Heart right ventricle (tissue), 16 donors: ENCODE data around the gene DNAJB9. TPM values are rescaled to one million over a fixed set of nuclear protein-coding genes. Genes with fewer than 3 reads are reported as not detected.

Experiments used
- ATAC-seq, 8 donors: fragments of 200-7000 bp; cut with Tn5 transposase; one replicate each; pipeline ENCODE4 v1.9.1; 2020; ENCODE audit warnings: mild to moderate bottlenecking in 8 of 8, moderate library complexity in 8 of 8, moderate number of reproducible peaks in 1 of 8
- DNase-seq, 2 donors: peaks; one replicate each; pipeline ENCODE4 v3.0.0-alpha.2; 2020
- H3K27ac ChIP-seq, 10 donors: fragments of 200-600 bp; sonication (generic) in 2 of 10; one replicate each; pipeline versions ENCODE4 v1.5.0 to v1.8.0; 2020 to 2022; ENCODE audit warnings: mild to moderate bottlenecking in 3 of 10
- H3K27me3 ChIP-seq, 7 donors: fragments of 200-600 bp; one replicate each; pipeline ENCODE4 v1.8.0; 2021 to 2022; ENCODE audit warnings: mild to moderate bottlenecking in 2 of 7
- H3K36me3 ChIP-seq, 9 donors: fragments of 200-600 bp; sonication (generic) in 1 of 9; one replicate each; pipeline versions ENCODE4 v1.5.0 to v1.8.0; 2020 to 2022; ENCODE audit warnings: mild to moderate bottlenecking in 2 of 9
- H3K4me1 ChIP-seq, 9 donors: fragments of 200-600 bp; sonication (generic) in 1 of 9; one replicate each; pipeline versions ENCODE4 v1.5.0 to v1.8.0; 2020 to 2022; ENCODE audit warnings: mild to moderate bottlenecking in 4 of 9
- H3K4me3 ChIP-seq, 10 donors: fragments of 200-600 bp; sonication (generic) in 2 of 10; one replicate each; pipeline versions ENCODE4 v1.5.0 to v1.8.0; 2020 to 2022; ENCODE audit warnings: mild to moderate bottlenecking in 7 of 10, moderate library complexity in 2 of 10
- H3K9me3 ChIP-seq, 11 donors: fragments of 200-600 bp in 10 of 11; sonication (generic) in 2 of 11; one replicate each; pipeline versions ENCODE4 v1.5.0 to v1.8.0; 2013 to 2022; ENCODE audit warnings: mild to moderate bottlenecking in 2 of 11, control low read depth in 1 of 11, moderate library complexity in 1 of 11
- CTCF ChIP-seq, 9 donors: fragments of 200-600 bp; sonication (generic) in 2 of 9; IDR thresholded peaks; one replicate each; pipeline versions ENCODE4 v1.5.0 to v1.8.0; 2021 to 2022; ENCODE audit warnings: antibody characterized with exemption in 9 of 9, mild to moderate bottlenecking in 5 of 9, moderate library complexity in 1 of 9
- WGBS, 2 donors: extraction: QIAGEN DNeasy Blood & Tissue Kit; methylation state at CpG; one replicate each; pipeline ENCODE4 v1.1.7; 2013; ENCODE audit warnings: inconsistent platforms in 1 of 2; 5-methylcytosine and 5-hydroxymethylcytosine counted together
- intact Hi-C, 10 donors: fragments of 100-400 bp; cut with DNase I; formaldehyde crosslinking; loops; one replicate each; pipeline versions ENCODE4 v1.11.1 to v1.14.2; 2022
- polyA plus RNA-seq, 2 donors: library from polyadenylated mRNA; stranded (reverse); fragments of 200-250 nt; gene quantifications; one replicate each; pipeline ENCODE4 v1.2.3, GENCODE V29; 2013
- total RNA-seq, 10 donors: library from RNA; stranded (reverse); fragmentation: NEBNext Ultra II Directional in 3 of 10; extraction: Animal tissue kit (Norgen Biotek cat#: 25700) in 3 of 10; gene quantifications; one replicate each; pipeline versions ENCODE4 v1.2.1 to v1.2.4, GENCODE V29; 2021 to 2023
- donor health status: Arrhythmogenic right ventricular cardiomyopathy.
- donor health status: ischemic (EF 13 %, LVEDD 7.1; RV severe dilation, severe dysfunction).
- donor health status: healthy with polysubstance abuse.
- donor health status: DM: no; HTN: yes; CAD: no.
- donor health status: DM: no; HTN: no; CAD: no.
- donor health status: ischemic (EF 25% LVEDD 6.9; RV normal size, moderate dysfunction).
- donor health status: ischemic (EF 25% LVEDD 5.7; RV mildly dilated, moderate dysfunction).
- donor health status: healthy.
- donor health status: DM: yes; HTN: yes; CAD: no.
- donor health status: Ischemic cardiomyopathy.
- donor health status: ischemic (EF 35%, LVEDD 5.7; RV mildly dilated, moderate dysfunction).
- donor health status: nonischemic (EF 11% LVEDD 7.7; RV severe dilation, severe dysfunction).
- donor health status: DM: yes; HTN: yes; CAD: no.
- donor health status: PGD.
- donor health status: ischemic (EF 29% LVEDD 5.4; RV normal size, mild dysfunction).
- donor health status: nonischemic (EF 23%, LVEDD 6.1; RV moderate dilation, normal function).

Gene DNAJB9
- total and polyA plus RNA-seq, 12 donors: 10.1 to 59.1 (median 45.4) TPM

- intact Hi-C loops: loop anchor here in 8 of 10 donors (1.0 to 5.0 kb wide), 4 partner anchors 41 to 46 kb away; partner anchors contain the start of genes DNAJB9 (in 7 of the 8) and THAP5 (in 7 of the 8)
- peak in 2 of 9 donors; percentile 13 to 16 for TF ChIP-seq CTCF (IDR thresholded peaks at IDR 0.05)
Measured at GRCh38 chr7:108525985-108526767, 43.5 kb upstream of the DNAJB9 start, which contains the start of gene PNPLA8. Gene PNPLA8 (minus strand): TSS chr7:108526135. CDS start chr7:108515491, 10,644 bp downstream.

GRCh38 chr7:108526768-108527017, 43.0 kb upstream of the DNAJB9 start:
- Histone ChIP-seq H3K4me3 (peak overlapping the region; percentile 11 to 80 (median 74)), H3K27ac (peak overlapping the region; percentile 78 to 99 (median 96)), H3K36me3 (no peaks in the 10 kb centered on the region), H3K27me3 (no peaks in the 10 kb centered on the region), H3K4me1 (peaks cover 7 to 41% (median 31%) of the 10 kb centered on the region in 9 donors), H3K9me3 (no peaks in the 10 kb centered on the region)
- ATAC-seq (no peak), DNase-seq (no peak)
- WGBS, 2 donors: 5 to 8% methylated on average over 3 of the region's 3 CpGs
- intact Hi-C loops: loop anchor here in 8 of 10 donors (1.0 to 5.0 kb wide), 4 partner anchors 41 to 46 kb away; partner anchors contain the start of genes DNAJB9 (in 7 of the 8) and THAP5 (in 7 of the 8)
- no peak for TF ChIP-seq CTCF (IDR thresholded peaks at IDR 0.05)

More at GRCh38 chr7:108525985-108526767, 43.5 kb upstream of the DNAJB9 start, which contains the start of gene PNPLA8:
- DNase-seq (peak; percentile 100), ATAC-seq (peak; percentile 95 to 98 (median 96))
- H3K4me3 ChIP-seq: peak within 1 kb of the TSS; percentile 62 to 80 (median 77)
- no peaks in the 10 kb centered on the region for H3K27me3 ChIP-seq
- peak within 1 kb of the TSS; percentile 85 to 99 (median 96) for H3K27ac ChIP-seq
- H3K4me1 ChIP-seq: peaks cover 7 to 46% (median 32%) of the 10 kb centered on the region in 9 donors
- H3K9me3 ChIP-seq: no peaks in the 10 kb centered on the region
- H3K36me3 ChIP-seq: no peaks in the 10 kb centered on the region
- 0 to 1% methylated on average over 64 of the region's 64 CpGs for WGBS, 2 donors

GRCh38 chr7:108528183-108528712, 41.4 kb upstream of the DNAJB9 start:
- no peak overlapping the region for H3K4me3 ChIP-seq
- WGBS, 2 donors: 96 to 97% methylated on average over 6 of the region's 6 CpGs
- intact Hi-C loops: loop anchor here in 3 of 10 donors (5.0 kb wide), 2 partner anchors 39 to 44 kb away; partner anchors contain the start of genes DNAJB9 (in 2 of the 3) and THAP5 (in 2 of the 3)
- no peak for TF ChIP-seq CTCF (IDR thresholded peaks at IDR 0.05)
- H3K27ac ChIP-seq: no peak overlapping the region
- DNase-seq (no peak), ATAC-seq (no peak)
- no peaks in the 10 kb centered on the region for H3K27me3 ChIP-seq
- H3K4me1 ChIP-seq: peaks cover 7 to 27% (median 24%) of the 10 kb centered on the region in 9 donors
- no peaks in the 10 kb centered on the region for H3K9me3 ChIP-seq
- H3K36me3 ChIP-seq: no peaks in the 10 kb centered on the region

GRCh38 chr7:108529341-108529740, 40.3 kb upstream of the DNAJB9 start:
- no peak for DNase-seq
- Histone ChIP-seq H3K27ac (no peak overlapping the region), H3K27me3 (no peaks in the 10 kb centered on the region), H3K4me3 (no peak overlapping the region), H3K36me3 (no peaks in the 10 kb centered on the region), H3K9me3 (no peaks in the 10 kb centered on the region), H3K4me1 (peaks cover 6 to 16% (median 13%) of the 10 kb centered on the region in 9 donors)
- WGBS, 2 donors: 75 to 77% methylated on average over 3 of the region's 3 CpGs
- intact Hi-C loops: loop anchor here in 3 of 10 donors (5.0 kb wide), 2 partner anchors 38 to 43 kb away; partner anchors contain the start of genes DNAJB9 (in 2 of the 3) and THAP5 (in 2 of the 3)
- ATAC-seq: no peak
- no peak for TF ChIP-seq CTCF (IDR thresholded peaks at IDR 0.05)
